ENCODE results near the gene ARHGEF26.
A peak's percentile ranks its signal among the peaks of the same experiment; 100 is the strongest.

Gene ARHGEF26

DNA sequence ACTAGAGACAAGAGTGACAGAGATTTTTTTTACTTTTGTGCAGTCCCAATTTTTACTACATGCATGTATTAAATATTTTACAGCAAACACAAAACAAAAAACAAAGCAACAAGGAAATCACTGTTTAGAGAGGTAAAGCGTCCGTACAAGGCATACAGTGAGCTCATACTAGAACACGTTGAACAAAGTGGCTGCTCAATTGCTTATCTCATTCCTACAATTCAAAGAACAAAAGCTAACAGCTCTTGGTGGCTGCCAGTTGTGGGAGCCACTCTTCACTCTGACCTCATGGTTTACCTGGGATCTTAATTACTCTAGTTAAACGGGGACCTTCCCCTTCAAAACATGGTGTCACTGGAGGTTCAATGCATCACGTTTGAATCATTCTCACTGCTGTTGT lies 7.6 kb upstream of the ARHGEF26 start:
- no peak for DNase-seq (ENCODE audit: low read depth)

DNA sequence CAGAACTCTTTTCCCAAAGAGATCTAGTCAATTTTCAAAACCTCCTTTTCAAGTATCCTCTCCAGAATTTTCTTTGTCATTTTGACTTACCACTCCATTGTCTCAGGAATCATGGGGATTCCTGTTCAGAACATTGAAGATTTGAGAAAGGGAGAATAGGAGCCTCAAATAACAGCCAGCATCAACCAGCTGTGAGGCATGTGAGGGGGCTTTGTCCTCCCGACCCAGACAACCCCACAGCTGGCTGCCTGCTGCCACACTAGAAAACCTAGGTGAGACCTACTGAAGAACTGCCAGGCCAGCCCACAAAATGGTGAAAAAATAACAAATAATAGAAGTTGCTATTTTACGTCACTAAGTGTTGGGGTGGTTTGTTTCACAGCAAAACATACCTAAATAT lies 5.9 kb upstream of the ARHGEF26 start:
- DNase-seq (ENCODE audit: low read depth) = no peak

DNA sequence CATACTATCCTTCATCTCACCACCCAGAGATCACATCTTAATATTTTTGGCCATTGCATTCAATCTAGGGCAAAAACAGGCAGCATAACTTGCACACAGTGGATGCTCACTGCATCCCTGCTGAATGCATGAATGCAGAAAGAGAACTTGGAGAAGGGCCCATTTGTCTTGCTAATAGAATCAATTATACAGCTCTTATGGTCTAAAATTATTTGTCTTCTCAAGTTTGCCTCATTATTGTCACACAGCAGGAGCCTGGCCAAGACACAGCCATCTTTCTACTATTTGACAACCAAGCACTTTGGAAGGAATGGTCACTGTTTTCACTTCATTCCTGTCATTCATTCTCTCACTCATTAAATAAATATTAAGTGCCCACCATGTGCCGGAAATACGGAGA lies 1.2 kb upstream of the ARHGEF26 start:
- no peak for DNase-seq (ENCODE audit: low read depth)

DNA sequence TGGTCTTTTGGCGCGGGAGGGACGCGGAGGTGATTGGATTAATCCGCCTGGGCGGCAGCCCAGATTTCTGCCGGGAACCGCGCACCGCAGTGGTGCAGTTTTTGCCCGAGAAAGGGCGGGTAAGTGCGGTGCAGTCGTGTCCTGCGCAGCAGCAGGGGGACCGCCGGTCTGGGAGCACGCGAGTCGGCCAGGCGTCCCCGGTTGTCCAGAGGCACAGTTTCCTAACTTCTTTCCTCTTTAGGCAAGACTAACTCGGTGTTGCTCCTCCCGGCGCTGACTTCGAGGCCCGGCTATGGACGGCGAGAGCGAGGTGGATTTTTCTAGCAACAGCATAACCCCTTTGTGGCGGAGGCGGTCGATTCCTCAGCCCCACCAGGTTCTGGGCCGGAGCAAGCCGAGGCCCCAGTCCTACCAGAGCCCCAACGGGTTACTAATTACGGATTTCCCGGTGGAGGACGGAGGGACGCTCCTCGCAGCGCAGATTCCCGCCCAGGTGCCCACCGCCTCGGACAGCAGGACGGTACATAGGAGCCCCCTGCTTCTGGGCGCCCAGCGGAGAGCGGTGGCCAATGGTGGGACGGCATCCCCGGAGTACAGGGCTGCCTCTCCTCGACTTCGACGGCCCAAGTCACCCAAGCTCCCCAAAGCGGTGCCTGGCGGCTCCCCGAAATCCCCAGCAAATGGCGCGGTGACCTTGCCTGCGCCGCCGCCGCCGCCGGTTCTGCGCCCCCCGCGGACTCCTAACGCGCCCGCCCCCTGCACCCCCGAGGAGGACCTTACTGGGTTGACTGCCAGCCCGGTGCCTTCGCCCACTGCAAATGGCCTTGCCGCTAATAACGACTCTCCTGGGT lies 736 bp downstream of the ARHGEF26 start:
- DNase-seq (ENCODE audit: low read depth) = peak; percentile 29

DNA sequence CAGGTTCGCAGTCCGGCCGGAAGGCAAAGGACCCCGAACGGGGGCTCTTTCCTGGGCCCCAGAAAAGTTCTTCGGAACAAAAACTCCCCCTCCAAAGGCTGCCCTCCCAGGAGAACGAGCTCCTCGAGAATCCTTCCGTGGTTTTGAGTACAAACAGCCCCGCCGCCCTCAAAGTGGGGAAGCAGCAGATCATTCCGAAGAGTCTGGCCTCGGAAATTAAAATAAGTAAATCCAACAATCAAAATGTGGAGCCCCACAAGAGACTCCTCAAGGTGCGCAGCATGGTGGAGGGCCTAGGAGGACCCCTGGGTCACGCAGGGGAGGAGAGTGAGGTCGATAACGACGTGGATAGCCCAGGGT lies 1.3 kb downstream of the ARHGEF26 start:
- DNase-seq (ENCODE audit: low read depth) = no peak

DNA sequence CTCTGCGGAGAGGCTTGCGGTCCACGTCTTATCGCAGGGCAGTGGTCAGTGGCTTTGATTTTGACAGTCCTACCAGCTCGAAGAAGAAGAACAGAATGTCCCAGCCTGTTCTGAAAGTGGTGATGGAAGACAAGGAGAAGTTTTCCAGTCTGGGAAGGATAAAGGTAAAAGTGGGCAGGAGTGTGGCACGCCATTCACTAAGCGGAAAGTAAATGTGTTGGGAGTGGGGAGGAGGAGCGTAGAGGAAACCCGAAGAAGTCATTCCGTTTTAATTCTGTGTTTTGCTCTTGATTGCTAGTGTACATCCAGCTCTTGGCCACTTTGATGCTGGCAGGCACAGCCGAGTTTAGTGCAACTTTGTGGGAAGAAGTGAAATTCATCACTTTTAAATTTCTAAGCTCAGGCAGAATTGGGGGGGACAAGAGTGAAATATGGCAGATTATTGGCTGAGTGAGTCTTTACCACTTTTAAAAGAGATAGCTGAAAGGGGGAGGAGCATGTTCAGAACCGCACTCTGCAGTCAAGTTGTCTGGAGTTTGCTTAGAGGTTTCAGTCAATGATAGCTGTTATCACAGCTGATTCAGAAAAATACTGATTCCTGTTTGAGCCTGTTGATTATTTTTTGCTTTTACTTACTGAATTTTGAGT lies 1.8 kb downstream of the ARHGEF26 start:
- DNase-seq (ENCODE audit: low read depth) = peak; percentile 2

DNA sequence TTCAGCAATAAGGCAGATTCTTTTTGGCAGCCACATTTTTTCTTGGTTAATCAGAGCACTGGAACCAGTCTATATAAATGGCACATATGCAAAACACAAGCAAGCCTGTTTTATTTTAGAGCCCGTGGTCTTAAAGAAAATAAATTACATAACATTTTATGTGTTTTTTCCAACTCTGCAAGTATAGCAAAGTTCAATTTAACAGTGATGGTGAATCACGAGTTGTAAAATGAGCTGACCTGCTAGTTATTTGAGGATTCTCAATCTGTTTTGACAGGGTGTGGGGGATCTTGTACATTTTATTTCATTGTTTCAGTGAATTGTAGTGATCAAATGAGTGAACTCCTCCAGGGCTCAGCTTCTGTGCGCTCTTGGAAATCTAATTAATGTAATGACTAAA lies 2.7 kb downstream of the ARHGEF26 start:
- peak; percentile 10 for DNase-seq (ENCODE audit: low read depth)

DNA sequence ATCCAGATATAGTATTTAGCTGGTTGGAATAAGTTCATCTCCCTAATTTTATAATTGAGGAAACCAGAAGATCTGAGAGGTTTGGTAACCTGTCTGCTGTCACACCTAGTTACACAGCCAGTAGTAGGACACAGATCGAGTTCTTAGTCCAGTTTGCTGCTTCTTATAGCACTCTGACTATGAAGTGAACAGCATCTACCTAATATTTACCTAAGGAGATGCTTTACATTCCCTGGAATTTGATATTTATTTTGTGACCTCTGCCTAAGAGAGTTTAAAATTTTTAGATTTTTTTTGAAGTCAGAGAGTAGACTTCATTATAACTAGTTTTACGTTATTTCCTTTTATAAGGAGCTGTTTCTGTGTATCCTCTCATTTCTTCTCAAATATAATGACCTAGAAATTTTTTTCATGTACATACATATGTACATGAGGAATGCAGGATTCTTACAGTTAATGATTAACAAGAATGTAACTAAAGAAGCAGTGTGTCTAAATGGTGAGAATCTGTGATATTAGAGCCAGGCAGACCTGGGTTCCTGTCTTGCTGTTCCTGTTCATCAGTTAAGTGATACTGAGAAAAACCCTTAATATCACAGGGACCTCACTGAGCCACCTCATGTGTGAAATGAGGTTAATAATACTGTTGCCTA lies 4.3 kb downstream of the ARHGEF26 start:
- DNase-seq (ENCODE audit: low read depth) = no peak

DNA sequence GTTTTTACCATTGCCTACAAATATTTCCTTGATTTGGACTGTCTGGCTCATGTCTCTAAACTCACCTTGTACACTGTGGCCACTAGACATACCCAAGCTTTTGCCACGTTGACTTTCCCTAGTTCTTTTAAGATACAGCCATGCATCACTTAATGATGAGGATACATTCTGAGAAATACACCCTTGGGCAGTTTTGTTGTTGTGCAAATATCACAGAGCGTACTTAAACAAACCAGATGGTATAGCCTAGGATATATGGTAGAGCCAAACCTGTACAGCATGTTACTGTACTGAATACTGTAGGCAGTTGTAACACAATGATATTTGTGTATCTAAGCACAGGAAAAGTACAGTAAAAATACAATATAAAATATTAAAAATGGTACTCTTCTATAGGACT lies 5.5 kb downstream of the ARHGEF26 start:
- no peak for DNase-seq (ENCODE audit: low read depth)

DNA sequence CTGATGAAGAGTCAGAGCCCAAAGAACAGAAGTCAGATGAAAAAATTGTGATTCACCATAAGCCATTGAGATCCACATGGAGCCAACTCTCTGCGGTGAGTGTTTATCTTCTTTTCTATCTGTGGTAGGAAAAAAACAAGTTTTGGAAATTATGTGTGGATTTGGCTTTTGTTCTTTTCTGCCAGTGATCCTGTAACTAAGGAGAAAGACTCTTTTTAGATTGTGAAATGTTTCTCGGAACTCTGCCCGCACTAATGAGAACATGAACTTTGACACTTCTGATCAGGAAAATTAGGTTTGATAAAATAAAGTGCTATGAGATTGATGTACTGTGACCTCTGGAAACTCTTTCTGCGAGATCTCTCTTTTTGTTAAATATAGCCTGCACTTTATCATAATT lies 8.4 kb downstream of the ARHGEF26 start:
- DNase-seq (ENCODE audit: low read depth) = no peak

DNA sequence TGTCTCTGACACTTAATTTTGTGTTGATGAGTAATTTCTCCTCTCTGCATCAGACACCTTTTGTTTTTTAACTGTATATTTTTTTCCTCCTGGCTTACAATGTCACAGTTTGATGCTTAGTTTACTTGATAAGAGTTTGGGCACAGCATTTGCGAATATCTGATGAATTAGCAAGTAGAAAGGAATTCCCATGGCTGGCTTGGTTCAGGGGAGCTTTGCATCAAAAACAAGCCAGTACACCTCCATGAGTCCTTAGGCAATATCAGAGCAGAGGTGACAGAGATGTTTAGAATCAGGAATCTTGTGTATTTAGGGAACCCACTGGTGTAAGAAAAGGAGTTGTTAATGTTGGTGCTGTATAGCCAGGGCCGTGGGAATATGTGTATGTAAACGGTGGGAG lies 9.3 kb downstream of the ARHGEF26 start:
- no peak for DNase-seq (ENCODE audit: low read depth)

DNA sequence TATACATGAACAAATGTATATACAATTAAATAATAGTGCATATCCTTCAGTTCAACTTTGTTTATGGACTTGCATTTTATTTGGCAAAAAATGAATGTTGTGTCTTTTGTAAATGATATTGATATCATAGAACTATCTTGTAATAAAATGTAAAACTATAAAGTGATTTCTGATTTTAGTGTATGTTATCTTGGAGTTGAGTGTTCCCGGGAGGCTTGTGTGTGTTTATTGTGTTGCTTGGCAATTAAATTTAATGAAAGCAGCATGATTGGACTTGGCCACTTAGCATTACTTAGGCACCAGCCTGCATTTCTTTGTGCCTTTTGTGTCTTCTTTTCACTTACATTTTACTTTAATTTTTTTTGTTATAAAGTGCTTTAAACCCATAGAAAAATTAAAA lies 10.6 kb downstream of the ARHGEF26 start:
- no peak for DNase-seq (ENCODE audit: low read depth)

DNA sequence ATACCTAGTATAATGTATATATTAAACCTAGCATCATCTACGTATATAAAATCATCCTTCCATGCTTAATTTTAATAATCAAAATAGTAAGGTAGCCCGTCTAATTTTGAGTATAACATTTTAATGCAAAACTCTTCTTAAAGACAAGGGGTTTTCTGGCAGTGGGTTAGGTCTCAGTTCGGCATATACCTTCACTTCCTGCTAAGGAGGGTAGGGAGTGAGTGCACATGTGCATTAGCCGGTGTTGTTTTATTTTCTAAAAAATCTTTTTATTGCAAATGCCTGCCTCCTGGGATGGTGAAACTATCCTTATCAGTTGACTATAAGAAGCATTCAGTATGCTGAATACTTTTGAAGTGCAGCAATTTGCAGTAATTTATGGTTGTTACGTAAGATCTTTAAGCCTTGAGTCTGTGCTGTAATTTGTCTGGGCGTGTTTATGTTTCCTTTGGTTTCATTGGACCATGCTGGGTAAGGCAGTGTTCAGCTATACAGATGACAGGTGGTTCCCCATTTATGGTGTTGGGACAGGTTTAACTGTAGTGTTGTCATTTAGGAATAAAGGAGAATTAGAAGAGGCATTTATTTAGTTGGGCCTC lies 11.7 kb downstream of the ARHGEF26 start:
- no peak for DNase-seq (ENCODE audit: low read depth)

DNA sequence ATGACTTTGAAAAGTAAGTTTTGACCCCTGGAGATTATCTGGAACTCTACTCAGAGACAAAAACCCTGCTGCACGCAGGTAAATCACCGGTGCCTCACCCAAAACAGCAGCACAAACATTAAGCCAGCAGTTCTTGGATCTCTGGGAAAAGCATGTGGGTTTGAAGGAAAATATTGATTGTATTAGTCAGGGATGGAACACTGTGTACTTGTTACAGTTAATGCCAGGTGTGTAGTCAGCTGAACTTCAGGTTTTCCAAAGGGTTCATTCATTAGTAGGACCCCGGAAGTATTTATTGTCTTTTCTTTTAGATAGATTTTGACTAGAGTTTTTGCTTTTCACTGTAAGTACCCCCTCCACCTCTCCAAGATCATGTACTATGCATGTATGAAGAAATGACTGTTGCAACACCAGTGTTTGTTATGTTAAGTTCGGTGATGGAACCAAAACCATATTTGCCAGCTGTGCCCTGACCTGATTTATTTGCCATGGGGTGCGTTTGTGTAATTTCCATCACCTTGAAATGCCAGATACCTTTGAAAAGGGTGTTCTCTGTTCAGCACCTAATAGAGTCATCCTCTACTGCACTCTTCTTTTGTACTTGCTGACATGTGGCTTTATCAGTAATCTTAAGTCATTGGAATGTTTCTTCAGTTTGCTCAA lies 14.5 kb downstream of the ARHGEF26 start:
- DNase-seq (ENCODE audit: low read depth) = no peak

DNA sequence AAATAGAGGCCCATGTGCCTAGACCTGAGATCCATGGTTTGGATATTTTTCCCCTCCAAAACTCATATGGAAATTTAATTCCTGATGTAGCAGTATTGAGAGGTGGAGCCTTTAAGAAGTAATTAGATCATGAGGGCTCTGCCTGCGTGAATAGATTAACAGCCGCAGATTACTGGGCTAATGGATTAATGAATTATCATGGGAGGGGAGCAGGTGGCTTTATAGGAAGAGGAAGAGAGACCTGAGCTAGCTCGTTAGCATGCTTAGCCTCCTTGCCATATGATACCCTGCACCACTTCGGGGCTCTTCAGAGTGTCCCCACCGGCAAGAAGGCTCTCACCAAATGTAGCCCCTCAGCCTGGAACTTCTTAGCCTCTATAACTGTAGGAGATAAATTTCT lies 15.8 kb downstream of the ARHGEF26 start:
- DNase-seq (ENCODE audit: low read depth) = no peak

DNA sequence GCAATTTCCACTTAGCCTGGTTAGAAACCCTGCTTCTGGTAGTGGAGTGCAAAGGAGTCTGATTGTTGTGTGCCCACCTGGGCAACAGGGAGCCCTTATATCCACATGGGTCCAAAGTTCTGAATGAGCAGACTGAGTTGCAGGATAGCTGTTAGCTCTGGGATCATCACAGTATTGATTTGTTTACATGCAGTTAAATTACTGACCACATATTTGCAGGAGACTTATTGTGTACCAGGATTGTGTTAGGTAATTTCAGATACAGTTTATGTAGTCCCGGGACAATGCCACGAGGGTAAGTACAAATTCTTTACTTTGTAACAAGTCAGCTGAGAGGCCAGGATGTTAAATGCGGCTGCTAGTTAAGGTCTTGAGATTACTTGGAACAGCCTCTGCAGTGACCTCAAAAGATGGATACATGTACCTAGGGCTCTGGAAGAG lies 18.8 kb downstream of the ARHGEF26 start:
- DNase-seq (ENCODE audit: low read depth) = no peak

DNA sequence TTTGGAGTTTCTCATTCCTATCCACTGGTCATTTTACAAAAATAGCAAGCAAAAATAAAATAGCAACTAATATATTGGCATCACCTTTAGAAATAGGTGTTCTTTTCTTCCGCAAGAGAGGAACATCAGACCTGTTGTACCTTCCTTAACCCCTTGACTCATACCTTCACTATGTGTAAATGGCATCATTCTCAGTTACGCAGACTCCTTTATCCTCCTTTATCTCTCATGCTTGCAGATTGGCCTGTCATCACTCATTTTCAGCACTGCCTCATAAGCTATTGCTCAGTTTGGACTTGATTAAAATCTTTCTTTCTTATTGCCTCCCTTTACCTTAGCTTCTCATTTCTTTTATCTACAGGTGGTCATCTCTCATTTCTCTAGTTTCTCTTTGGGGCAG lies 21.4 kb downstream of the ARHGEF26 start:
- no peak for DNase-seq (ENCODE audit: low read depth)

DNA sequence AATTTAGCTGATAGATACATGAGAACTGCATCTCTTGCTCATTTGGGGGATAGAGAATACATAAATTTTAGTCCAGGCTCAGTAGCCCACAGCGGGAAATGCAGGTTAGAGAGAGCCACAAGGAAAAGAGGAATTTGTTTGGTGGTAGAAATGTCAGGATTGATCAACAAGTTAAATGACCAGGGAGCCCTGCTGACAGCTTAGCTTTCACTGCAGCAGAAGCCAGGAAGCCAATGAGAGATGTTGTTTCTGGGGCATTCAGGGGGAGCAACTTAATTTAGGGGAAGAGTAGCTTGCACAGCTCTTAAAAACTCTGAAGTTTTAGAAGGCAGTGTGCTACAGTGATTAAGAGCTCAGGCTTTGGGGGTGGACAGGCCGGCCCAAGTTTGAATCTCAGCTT lies 22.7 kb downstream of the ARHGEF26 start:
- DNase-seq (ENCODE audit: low read depth) = no peak

DNA sequence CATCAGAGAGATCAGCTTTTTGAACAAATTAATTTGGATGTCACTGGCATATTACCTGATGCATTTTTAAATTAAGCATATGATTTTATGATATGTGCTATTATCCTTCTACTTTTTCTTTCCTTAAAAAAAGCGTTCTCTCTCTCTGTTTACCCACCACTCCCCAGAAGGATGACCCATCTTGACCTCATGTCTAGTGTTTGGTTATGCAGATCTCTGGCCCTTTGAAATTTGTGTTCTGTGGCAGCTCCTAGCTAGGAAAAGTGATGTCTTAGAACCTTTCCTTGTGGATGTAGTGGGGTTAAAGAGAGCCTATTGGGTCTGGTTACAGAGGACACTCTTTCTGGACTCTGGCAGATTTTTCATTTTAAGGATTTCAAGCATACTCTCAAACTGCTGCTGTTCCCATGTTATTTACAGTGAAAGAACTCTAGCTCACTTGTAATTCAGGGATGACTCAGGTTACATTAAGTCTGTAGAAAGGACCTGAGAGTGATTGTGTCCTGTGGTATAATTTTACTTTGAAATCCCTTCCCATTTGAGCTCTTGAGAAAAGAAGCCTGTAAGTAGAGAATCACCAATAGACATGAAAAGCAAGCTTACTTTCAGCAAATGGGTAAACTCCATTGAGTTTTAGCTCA lies 23.8 kb downstream of the ARHGEF26 start:
- no peak for DNase-seq (ENCODE audit: low read depth)

DNA sequence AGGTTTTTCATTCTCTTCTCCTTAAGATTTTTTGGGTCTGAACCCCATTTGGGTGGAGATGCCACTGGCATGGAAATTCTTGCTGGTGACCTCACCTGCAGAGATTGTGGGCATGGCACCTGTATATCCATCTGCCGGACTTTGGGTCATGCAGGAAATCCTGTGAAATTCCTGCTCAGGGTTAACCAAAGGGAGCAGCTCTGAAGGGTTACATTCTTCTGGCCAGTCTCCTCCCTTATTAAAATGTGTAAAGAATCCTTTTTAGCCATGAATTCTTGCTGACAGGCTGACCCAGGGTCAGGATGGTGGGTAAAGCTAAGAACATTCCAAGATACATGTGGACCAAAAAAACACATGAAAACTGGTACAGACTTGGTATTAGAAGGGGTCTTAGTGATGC lies 27.4 kb downstream of the ARHGEF26 start:
- DNase-seq (ENCODE audit: low read depth) = no peak

DNA sequence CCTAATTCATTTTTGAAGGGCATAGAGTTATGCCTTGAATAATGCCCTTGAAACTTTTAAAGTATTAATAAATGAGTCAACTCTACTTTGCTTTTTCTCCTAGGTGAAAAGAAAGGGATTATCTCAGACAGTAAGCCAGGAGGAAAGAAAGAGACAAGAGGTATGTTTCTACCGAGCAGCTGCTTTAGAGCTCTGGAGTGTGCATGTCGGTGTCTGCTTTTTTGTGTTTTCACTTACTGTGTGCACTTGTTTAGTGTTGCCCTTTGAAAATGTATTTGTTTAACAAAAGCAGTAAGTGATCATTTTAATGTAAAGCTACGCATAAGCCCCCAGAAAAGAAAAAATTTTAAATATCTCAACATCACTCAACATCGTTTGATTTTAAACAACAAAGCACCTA lies 28.1 kb downstream of the ARHGEF26 start:
- no peak for DNase-seq (ENCODE audit: low read depth)

DNA sequence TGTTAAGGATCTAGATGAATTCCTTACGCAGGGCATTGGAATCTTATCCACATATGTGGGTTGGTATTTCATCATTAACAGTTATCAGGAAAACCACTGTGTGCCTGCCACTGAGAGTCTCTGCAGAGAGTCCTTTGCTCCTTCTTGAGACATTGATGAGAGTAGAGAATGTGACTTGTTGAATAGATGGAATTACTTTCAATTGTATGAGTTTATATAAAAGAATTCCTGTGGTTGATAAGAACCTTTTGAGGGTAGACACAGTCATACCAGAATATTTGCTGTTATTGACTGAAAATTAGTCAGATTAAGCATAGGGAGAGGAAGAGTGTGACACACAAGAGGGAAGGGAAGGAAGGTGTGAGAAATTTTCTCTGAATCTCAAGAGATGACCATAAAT lies 30.8 kb downstream of the ARHGEF26 start:
- peak; percentile 38 for DNase-seq (ENCODE audit: low read depth)

Measured in EH (cell line).